HL-60 (cell line): ENCODE results near the gene ATG10.
"Not testable (repeated sequence)": the region's sequence is repeated elsewhere in the genome, so short reads cannot be mapped to it uniquely, and the experiment has no call there.

Experiments
- DNase-seq, 2 experiments: peaks; one replicate each; pipeline ENCODE4 v3.0.0-alpha.2; 2010 to 2020; ENCODE audit warnings: low read depth in 1 of 2, low spot score in 1 of 2
- H3K27ac ChIP-seq: fragments of 250-450 bp; sonication (Bioruptor Pico); replicated peaks from 2 replicates; pipeline ENCODE4 v1.5.1; 2020; ENCODE audit warnings: mild to moderate bottlenecking, moderate library complexity
- H3K27me3 ChIP-seq: fragments of 250-450 bp; sonication (Bioruptor Pico); 2 replicates; pipeline ENCODE4 v1.5.1; 2021; ENCODE audit warnings: mild to moderate bottlenecking, moderate library complexity; ENCODE audit not compliant: insufficient read depth, poor library complexity, severe bottlenecking
- H3K4me3 ChIP-seq: replicated peaks from 2 replicates; pipeline ENCODE4 v1.5.1; 2011; ENCODE audit warnings: mild to moderate bottlenecking, control low read depth, low read length; ENCODE audit not compliant: insufficient read depth
- GABPA ChIP-seq: IDR thresholded peaks from 2 replicates; pipeline ENCODE4 v1.6.1; 2012; ENCODE audit warnings: low read depth
- POLR2AphosphoS5 ChIP-seq: IDR thresholded peaks from 2 replicates; pipeline ENCODE4 v1.6.1; 2012; ENCODE audit warnings: low read depth
- REST ChIP-seq: IDR thresholded peaks from 2 replicates; pipeline ENCODE4 v1.6.1; 2012; ENCODE audit warnings: low read depth; ENCODE audit not compliant: insufficient replicate concordance
- SPI1 ChIP-seq: IDR thresholded peaks from 2 replicates; pipeline ENCODE4 v1.6.1; 2012; ENCODE audit warnings: low read depth, mild to moderate bottlenecking, borderline replicate concordance
- TF ChIP-seq, protein P1 (sequence below): IDR thresholded peaks from one replicate; pipeline ENCODE4 v1.5.1; 2011; ENCODE audit warnings: low read length, control low read depth, inconsistent platforms; ENCODE audit not compliant: insufficient read depth

The ATG10 gene

DNA sequence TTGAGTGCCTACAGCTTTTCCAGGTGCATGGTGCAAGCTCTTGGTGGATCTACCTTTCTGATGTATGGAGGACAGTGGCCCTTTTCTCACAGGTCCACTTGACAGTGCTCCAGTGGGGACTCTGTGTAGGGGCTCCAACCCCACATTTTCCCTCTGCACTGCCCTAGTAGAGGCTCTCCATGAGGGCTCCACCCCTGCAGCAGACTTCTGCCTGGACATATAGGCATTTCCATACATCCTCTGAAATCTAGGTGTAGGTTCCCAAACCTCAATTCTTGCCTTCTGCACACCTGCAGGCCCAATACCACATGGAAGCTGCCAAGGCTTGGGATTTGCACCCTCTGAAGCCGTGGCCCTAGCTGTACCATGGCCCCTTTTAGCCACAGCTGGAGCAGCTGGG, 71.1 kb downstream of the ATG10 start:
- not testable (repeated sequence) for H3K27me3 ChIP-seq, H3K27ac ChIP-seq, H3K4me3 ChIP-seq, DNase-seq

DNA sequence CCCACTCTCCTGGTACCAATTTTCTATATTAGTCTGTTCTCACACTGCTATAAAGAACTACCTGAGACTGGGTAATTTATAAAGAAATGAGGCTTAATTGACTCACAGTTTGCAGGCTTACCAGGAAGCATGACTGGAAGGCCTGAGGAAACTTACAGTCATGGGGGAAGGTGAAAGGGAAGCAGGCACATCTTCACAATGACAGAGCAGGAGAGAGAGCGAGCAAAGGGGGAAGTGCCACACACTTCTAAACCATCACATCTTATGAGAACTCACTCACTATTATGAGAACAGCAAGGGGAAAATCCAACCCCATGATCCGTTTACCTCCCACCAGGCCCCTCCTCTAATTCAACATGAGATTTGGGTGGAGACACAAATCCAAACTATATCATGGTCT, 72.2 kb downstream of the ATG10 start:
- no peaks in the 10 kb centered on the region for H3K27me3 ChIP-seq
- TF ChIP-seq SPI1 (peak; percentile 83), POLR2AphosphoS5 (no peak), GABPA (no peak), REST (no peak)
- TF ChIP-seq, protein P1, sequence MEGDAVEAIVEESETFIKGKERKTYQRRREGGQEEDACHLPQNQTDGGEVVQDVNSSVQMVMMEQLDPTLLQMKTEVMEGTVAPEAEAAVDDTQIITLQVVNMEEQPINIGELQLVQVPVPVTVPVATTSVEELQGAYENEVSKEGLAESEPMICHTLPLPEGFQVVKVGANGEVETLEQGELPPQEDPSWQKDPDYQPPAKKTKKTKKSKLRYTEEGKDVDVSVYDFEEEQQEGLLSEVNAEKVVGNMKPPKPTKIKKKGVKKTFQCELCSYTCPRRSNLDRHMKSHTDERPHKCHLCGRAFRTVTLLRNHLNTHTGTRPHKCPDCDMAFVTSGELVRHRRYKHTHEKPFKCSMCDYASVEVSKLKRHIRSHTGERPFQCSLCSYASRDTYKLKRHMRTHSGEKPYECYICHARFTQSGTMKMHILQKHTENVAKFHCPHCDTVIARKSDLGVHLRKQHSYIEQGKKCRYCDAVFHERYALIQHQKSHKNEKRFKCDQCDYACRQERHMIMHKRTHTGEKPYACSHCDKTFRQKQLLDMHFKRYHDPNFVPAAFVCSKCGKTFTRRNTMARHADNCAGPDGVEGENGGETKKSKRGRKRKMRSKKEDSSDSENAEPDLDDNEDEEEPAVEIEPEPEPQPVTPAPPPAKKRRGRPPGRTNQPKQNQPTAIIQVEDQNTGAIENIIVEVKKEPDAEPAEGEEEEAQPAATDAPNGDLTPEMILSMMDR: no peak
- H3K27ac ChIP-seq: 0 out of 2 replicates have a peak overlapping the region, but pooled peaks have one; percentile 16
- no peak overlapping the region for H3K4me3 ChIP-seq
- peak; percentile 25 to 44 for DNase-seq

DNA sequence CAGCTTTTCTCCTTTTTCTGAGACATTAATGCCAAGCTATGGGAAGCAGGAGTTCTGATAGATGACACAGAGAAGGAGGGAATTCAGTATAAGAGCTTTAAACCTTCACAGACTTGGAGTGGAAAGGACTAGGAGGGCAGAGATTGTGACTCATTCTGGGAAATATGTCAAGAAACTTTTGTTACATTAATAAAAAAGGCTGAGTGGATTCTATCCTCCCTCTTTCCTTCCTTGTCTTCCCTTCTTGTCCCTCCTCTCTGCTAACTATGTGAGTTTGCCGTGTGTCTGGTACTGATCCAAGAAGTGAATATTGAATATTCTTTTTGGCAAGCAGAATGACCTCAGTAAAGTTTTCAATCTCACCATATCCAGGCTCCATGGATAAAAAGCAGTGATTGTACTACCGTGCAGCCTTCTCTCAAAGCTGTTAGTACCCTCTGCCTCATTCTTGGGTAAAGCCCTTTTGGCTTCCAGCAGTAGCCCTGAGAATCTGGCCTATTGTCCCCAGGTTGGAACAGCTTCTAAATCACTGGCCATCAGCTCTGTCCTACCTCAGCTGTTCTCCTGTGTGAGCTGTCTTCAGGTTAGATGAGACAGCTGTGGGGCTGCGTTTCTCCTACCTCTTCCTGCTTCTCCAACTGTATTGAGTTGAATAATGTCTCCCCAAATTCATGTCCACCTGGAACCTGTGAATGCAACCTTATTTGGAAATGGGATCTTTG, 73.9 kb downstream of the ATG10 start:
- Histone ChIP-seq H3K4me3 (no peak overlapping the region), H3K27ac (no peak overlapping the region), H3K27me3 (no peaks in the 10 kb centered on the region)
- no peak for DNase-seq
- TF ChIP-seq, protein P1: no peak
- no peak for TF ChIP-seq REST
- TF ChIP-seq POLR2AphosphoS5: no peak
- no peak for TF ChIP-seq SPI1
- no peak for TF ChIP-seq GABPA

GRCh38 chr5:82046276-82046647, 74.4 kb downstream of the ATG10 start:
- Histone ChIP-seq H3K4me3 (no peak overlapping the region), H3K27me3 (no peaks in the 10 kb centered on the region)
- DNase-seq: no peak

More at GRCh38 chr5:82046276-82046647, 74.4 kb downstream of the ATG10 start:
- H3K27ac ChIP-seq: no peak overlapping the region
- no peak for TF ChIP-seq POLR2AphosphoS5
- no peak for TF ChIP-seq REST
- TF ChIP-seq SPI1: no peak
- TF ChIP-seq GABPA: no peak
- TF ChIP-seq, protein P1: no peak
